Stimulated activated CD8-positive, alpha-beta memory T cell treated with anti-CD3 and anti-CD28 coated beads, Interleukin-7, amount 100 ng/mL, for 4 hours (primary cell): ENCODE data around the gene SPINK8.
"Not testable (repeated sequence)": the region's sequence is repeated elsewhere in the genome, so short reads cannot be mapped to it uniquely, and the experiment has no call there.

Experiments
- DNase-seq, 2 donors: peaks; one replicate each; pipeline ENCODE4 v3.0.0-alpha.2; 2020; ENCODE audit warnings: low read depth in 2 of 2

The SPINK8 gene

GRCh38 chr3:48333346-48334245 lies at the start of gene SPINK8:
SPINK8 (minus strand) TSS chr3:48333661; CDS start chr3:48328341, 5,320 bp downstream.
- not testable (repeated sequence) for DNase-seq

- no peak for DNase-seq
These were observed 39.5 kb upstream of the SPINK8 start for GRCh38 chr3:48372862-48373435.

GRCh38 chr3:48372377-48372770 lies 38.9 kb upstream of the SPINK8 start:
- DNase-seq = no peak

GRCh38 chr3:48371651-48372376 lies 38.4 kb upstream of the SPINK8 start, which contains the start of gene FBXW12:
FBXW12 (plus strand) TSS chr3:48372219; CDS start chr3:48372768, 549 bp downstream.
- no peak for DNase-seq

- DNase-seq = no peak
These were observed 36.9 kb upstream of the SPINK8 start for GRCh38 chr3:48370333-48370713.

- DNase-seq = no peak
These were observed 36.4 kb upstream of the SPINK8 start for GRCh38 chr3:48369693-48370332.

GRCh38 chr3:48367201-48367600 lies 33.7 kb upstream of the SPINK8 start:
- DNase-seq = no peak

GRCh38 chr3:48364840-48365239 lies 31.4 kb upstream of the SPINK8 start:
- no peak for DNase-seq

- no peak for DNase-seq
These were observed 28.5 kb upstream of the SPINK8 start for GRCh38 chr3:48361928-48362327.

- DNase-seq = no peak
These were observed 23.0 kb upstream of the SPINK8 start for GRCh38 chr3:48356419-48356818.

GRCh38 chr3:48353987-48354386 lies 20.5 kb upstream of the SPINK8 start:
- DNase-seq = no peak

GRCh38 chr3:48352546-48352945 lies 19.1 kb upstream of the SPINK8 start:
- no peak for DNase-seq

- no peak for DNase-seq
These were observed 14.0 kb upstream of the SPINK8 start for GRCh38 chr3:48347500-48347899.

GRCh38 chr3:48345946-48346572 lies 12.6 kb upstream of the SPINK8 start:
- no peak for DNase-seq

- no peak for DNase-seq
These were observed 11.5 kb upstream of the SPINK8 start for GRCh38 chr3:48344867-48345507.

GRCh38 chr3:48343432-48343831 lies 10.0 kb upstream of the SPINK8 start:
- no peak for DNase-seq

GRCh38 chr3:48338635-48339034 lies 5.2 kb upstream of the SPINK8 start:
- DNase-seq = no peak

- not testable (repeated sequence) for DNase-seq
These were observed 4.1 kb upstream of the SPINK8 start for GRCh38 chr3:48337536-48337935.

- not testable (repeated sequence) for DNase-seq
These were observed 1.8 kb upstream of the SPINK8 start for GRCh38 chr3:48335286-48335685.

GRCh38 chr3:48334605-48335004 lies 1.1 kb upstream of the SPINK8 start:
- no peak for DNase-seq
